Adrenal gland (tissue), 5 donors: ENCODE measurements around the gene NRXN3.

Experiments
- CTCF ChIP-seq, 6 experiments: fragments of 450-650 bp in 4 of 6; fragments of 200-600 bp in 2 of 6; sonication (generic) in 1 of 6; IDR thresholded peaks; 1 replicate in 5 of 6; 2 replicates in 1 of 6; pipeline versions ENCODE4 v1.5.1 to v1.8.0; 2016 to 2021; ENCODE audit warnings: antibody characterized with exemption in 6 of 6, mild to moderate bottlenecking in 2 of 6, moderate library complexity in 1 of 6
- POLR2A ChIP-seq, 2 donors: fragments of 450-650 bp; IDR thresholded peaks; one replicate each; pipeline ENCODE4 v1.6.1; 2017; ENCODE audit warnings: antibody characterized with exemption in 2 of 2, mild to moderate bottlenecking in 2 of 2, moderate library complexity in 1 of 2
- donor health status: DM: no; HTN: no; CAD: no.

- TF ChIP-seq CTCF (IDR thresholded peaks at IDR 0.05) (no peak), POLR2A (IDR thresholded peaks at IDR 0.05) (no peak)
Observed at GRCh38 chr14:79057333-79057732, 887.2 kb downstream of the NRXN3 start.
